Chondrocyte (in vitro differentiated cells): ENCODE results near the gene CFAP68. TPM values are rescaled to one million over a fixed set of nuclear protein-coding genes. Genes with fewer than 3 reads are reported as not detected.
A peak's percentile ranks its signal among the peaks of the same experiment; 100 is the strongest.

Source experiments
- DNase-seq: peaks from one replicate; pipeline ENCODE4 v3.0.0; 2021; ENCODE audit warnings: mixed read lengths, low spot score
- H3K27ac Mint-ChIP-seq: one replicate; pipeline ENCODE4 v1.8.0; 2021; ENCODE audit warnings: mild to moderate bottlenecking, moderate library complexity, mixed read lengths; ENCODE audit not compliant: unreplicated experiment
- H3K27me3 Mint-ChIP-seq: 2 replicates; pipeline ENCODE4 v1.8.0; 2021; ENCODE audit warnings: low read depth, mixed read lengths
- H3K36me3 Mint-ChIP-seq: 2 replicates; pipeline ENCODE4 v1.8.0; 2021; ENCODE audit warnings: low read depth, mixed read lengths
- H3K4me1 Mint-ChIP-seq: 2 replicates; pipeline ENCODE4 v1.8.0; 2021; ENCODE audit warnings: low read depth, mild to moderate bottlenecking, mixed read lengths
- H3K4me3 Mint-ChIP-seq: one replicate; pipeline ENCODE4 v1.8.0; 2021; ENCODE audit warnings: mild to moderate bottlenecking, moderate library complexity, mixed read lengths; ENCODE audit not compliant: unreplicated experiment
- H3K9me3 Mint-ChIP-seq: 2 replicates; pipeline ENCODE4 v1.8.0; 2021; ENCODE audit warnings: low read depth, mixed read lengths
- CTCF ChIP-seq: fragments of 200-600 bp; sonication (generic); IDR thresholded peaks from 2 replicates; pipeline ENCODE4 v1.5.0; 2021; ENCODE audit warnings: antibody characterized with exemption, mild to moderate bottlenecking, moderate library complexity
- total RNA-seq: library from RNA; stranded (reverse); gene quantifications from 3 replicates; pipeline ENCODE4 v1.2.1, GENCODE V29; 2021

The CFAP68 gene
- total RNA-seq, 1 donor from 2014 or later = 11.3 TPM

GRCh38 chr11:111870113-111870512, 9.2 kb upstream of the CFAP68 start:
- Mint-ChIP-seq H3K27me3 (no peaks in the 10 kb centered on the region), H3K27ac (no peak overlapping the region), H3K4me3 (no peak overlapping the region), H3K4me1 (peaks cover 15% of the 10 kb centered on the region), H3K9me3 (no peaks in the 10 kb centered on the region), H3K36me3 (peaks cover 16% of the 10 kb centered on the region)
- TF ChIP-seq CTCF = no peak
- DNase-seq = no peak

DNA sequence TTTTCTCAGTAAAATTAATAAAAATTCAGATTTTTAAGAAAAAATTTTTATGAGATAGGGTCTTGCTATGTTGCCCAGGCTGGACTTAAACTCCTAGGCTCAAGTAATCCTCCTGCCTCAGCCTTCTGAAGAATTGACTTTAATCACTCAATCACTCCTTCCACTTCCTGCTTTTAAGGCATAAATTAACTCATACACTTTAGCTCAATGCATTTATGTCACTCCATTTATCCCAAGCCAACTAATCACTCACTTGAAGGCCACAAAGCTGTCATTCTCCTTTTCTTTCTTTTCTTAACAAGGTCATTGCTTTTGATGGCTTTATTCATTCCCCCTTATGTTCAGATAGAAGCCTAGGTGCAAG, 8.8 kb upstream of the CFAP68 start:
- DNase-seq = no peak
- peaks cover 15% of the 10 kb centered on the region for H3K4me1 Mint-ChIP-seq
- no peaks in the 10 kb centered on the region for H3K9me3 Mint-ChIP-seq
- TF ChIP-seq CTCF = no peak
- H3K36me3 Mint-ChIP-seq = peaks cover 16% of the 10 kb centered on the region
- H3K27ac Mint-ChIP-seq = peak overlapping the region; percentile 87
- H3K4me3 Mint-ChIP-seq = peak overlapping the region; percentile 90
- H3K27me3 Mint-ChIP-seq = no peaks in the 10 kb centered on the region

DNA sequence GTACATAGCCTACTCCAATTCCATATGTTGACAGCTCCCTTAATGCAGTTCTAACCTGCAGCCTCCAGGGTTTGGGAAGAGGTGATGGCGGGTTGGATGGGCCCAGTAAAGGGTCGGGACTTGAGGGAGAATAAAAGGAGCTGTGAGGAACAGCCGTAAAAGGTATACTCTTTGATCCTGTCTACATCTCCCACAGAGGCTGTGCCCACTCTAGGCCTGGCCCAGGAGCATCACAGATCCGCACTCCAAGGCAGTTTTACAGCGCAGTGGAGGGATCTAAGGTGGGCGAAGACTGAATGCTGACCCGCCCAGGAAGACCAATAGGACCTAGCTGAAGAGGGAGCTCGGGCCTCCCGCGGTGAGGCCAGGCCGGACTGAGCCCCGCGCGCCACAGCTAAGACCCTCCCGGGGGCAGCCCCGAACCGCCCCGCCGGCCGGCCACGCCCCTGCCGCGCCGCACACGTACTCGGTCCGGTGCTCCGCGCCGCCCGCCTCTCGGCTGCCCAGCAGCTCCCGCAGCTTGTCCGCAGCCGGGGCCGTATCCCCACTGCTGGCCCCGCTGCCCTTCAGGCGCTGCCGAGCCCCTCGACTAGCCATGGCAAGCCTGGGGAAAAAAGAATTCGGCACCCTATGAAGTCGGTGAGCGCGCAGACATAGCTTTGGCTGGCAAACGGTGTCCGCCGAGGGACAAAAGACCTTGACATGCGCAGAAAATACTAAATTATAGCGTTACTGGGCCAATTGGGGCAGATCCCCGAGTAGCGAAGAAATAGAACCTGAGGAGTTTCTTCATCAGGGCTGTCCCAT, 8.3 kb upstream of the CFAP68 start, which contains the start of gene ALG9:
Gene ALG9 (minus strand): TSS at position 696 of the 807 bp plus-strand sequence. CDS start 99 bp downstream, at position 597.
- Mint-ChIP-seq H3K36me3 (peaks cover 16% of the 10 kb centered on the region), H3K27ac (peak within 1 kb of the TSS; percentile 87), H3K4me3 (peak within 1 kb of the TSS; percentile 90), H3K4me1 (peaks cover 15% of the 10 kb centered on the region), H3K9me3 (no peaks in the 10 kb centered on the region), H3K27me3 (no peaks in the 10 kb centered on the region)
- TF ChIP-seq CTCF = peak; percentile 72
- DNase-seq = no peak

- Mint-ChIP-seq H3K36me3 (peaks cover 11% of the 10 kb centered on the region), H3K4me1 (peaks cover 15% of the 10 kb centered on the region), H3K27me3 (no peaks in the 10 kb centered on the region), H3K9me3 (no peaks in the 10 kb centered on the region), H3K4me3 (peak overlapping the region; percentile 90), H3K27ac (peak overlapping the region; percentile 65)
- DNase-seq = no peak
- TF ChIP-seq CTCF = no peak
These were observed 7.6 kb upstream of the CFAP68 start for GRCh38 chr11:111871693-111872161.

DNA sequence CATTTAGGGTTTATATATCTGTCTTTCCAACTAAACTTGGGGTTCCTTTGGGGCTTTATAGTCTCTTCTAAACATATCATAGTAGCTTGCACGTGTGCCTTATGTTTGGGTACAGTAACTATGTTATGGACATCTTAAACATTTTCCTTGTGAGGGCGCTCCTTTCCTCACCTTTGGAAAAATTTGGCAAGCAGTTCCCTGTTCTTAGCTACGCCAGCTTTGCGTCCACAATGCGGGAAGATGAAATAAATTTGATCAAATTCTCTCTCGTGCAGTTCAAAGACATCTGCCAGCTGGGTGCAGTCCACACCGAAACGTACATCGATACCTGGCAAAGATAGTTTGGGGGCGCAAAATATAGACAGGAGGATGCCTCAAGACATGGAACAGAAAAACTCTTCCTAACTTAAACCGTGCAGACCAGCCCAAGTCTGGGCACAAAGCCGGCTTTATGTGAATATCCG, 924 bp upstream of the CFAP68 start:
- Mint-ChIP-seq H3K27ac (peak overlapping the region; percentile 100), H3K4me1 (peaks cover 11% of the 10 kb centered on the region), H3K9me3 (no peaks in the 10 kb centered on the region), H3K27me3 (no peaks in the 10 kb centered on the region), H3K36me3 (no peaks in the 10 kb centered on the region), H3K4me3 (peak overlapping the region; percentile 95)
- no peak for DNase-seq
- no peak for TF ChIP-seq CTCF
